Sciatic nerve (tissue), 2 donors: Measurements from ENCODE around the gene CCDC117. TPM values are rescaled to one million over a fixed set of nuclear protein-coding genes. Genes with fewer than 3 reads are reported as not detected.
"Not testable (repeated sequence)": the region's sequence is repeated elsewhere in the genome, so short reads cannot be mapped to it uniquely, and the experiment has no call there.

Experiments
- ATAC-seq: fragments of 200-7000 bp; cut with Tn5 transposase; one replicate; pipeline ENCODE4 v1.9.1; 2020; ENCODE audit warnings: mild to moderate bottlenecking, moderate library complexity
- DNase-seq: peaks from one replicate; pipeline ENCODE4 v3.0.0-alpha.2; 2020; ENCODE audit warnings: low spot score
- intact Hi-C: fragments of 100-400 bp; cut with DNase I; formaldehyde crosslinking; loops from one replicate; pipeline ENCODE4 v1.14.2; 2022
- total RNA-seq: library from RNA; stranded (reverse); fragmentation: NEBNext Ultra II Directional; extraction: Animal tissue kit (Norgen Biotek cat#: 25700); gene quantifications from one replicate; pipeline ENCODE4 v1.2.1, GENCODE V29; 2021
- donor health status: DM: no; HTN: no; CAD: no.
- donor health status: DM: no; HTN: no; CAD: no.

Gene CCDC117
- total RNA-seq, 1 donor from 2014 or later, result 16.1 TPM

- intact Hi-C loops, result no loop called here
- DNase-seq, result no peak
These were observed 48.4 kb downstream of the CCDC117 start for GRCh38 chr22:28820885-28821284.

GRCh38 chr22:28821452-28821851, 49.0 kb downstream of the CCDC117 start:
- ATAC-seq (no peak), DNase-seq (no peak)
- intact Hi-C loops, result no loop called here

More at GRCh38 chr22:28820885-28821284, 48.4 kb downstream of the CCDC117 start:
- no peak for ATAC-seq

- ATAC-seq, result no peak
- DNase-seq, result no peak
- intact Hi-C loops, result no loop called here
These were observed 50.5 kb downstream of the CCDC117 start for GRCh38 chr22:28822930-28823551.

- ATAC-seq, intact Hi-C loops, DNase-seq: not testable (repeated sequence)
These were observed 52.0 kb downstream of the CCDC117 start for GRCh38 chr22:28824455-28824854.

- ATAC-seq, DNase-seq, intact Hi-C loops: not testable (repeated sequence)
These were observed 53.9 kb downstream of the CCDC117 start for GRCh38 chr22:28826430-28826829.

- ATAC-seq (no peak), DNase-seq (no peak)
- intact Hi-C loops, result no loop called here
These were observed 54.4 kb downstream of the CCDC117 start for GRCh38 chr22:28826921-28827320.

GRCh38 chr22:28829358-28830181, 57.1 kb downstream of the CCDC117 start:
- intact Hi-C loops, result loop anchor here (10.0 kb wide), 1 partner anchor 225 kb away; no protein-coding TSS in a partner anchor
- DNase-seq (peak; percentile 92), ATAC-seq (peak; percentile 95)

- no peak for ATAC-seq
- no peak for DNase-seq
- intact Hi-C loops, result loop anchor here (10.0 kb wide), 1 partner anchor 226 kb away; no protein-coding TSS in a partner anchor
These were observed 57.9 kb downstream of the CCDC117 start for GRCh38 chr22:28830441-28830840.

- intact Hi-C loops, result loop anchor here (10.0 kb wide), 1 partner anchor 227 kb away; no protein-coding TSS in a partner anchor
- no peak for DNase-seq
- ATAC-seq, result no peak
These were observed 58.9 kb downstream of the CCDC117 start for GRCh38 chr22:28831140-28832072.

- ATAC-seq (no peak), DNase-seq (no peak)
- intact Hi-C loops, result loop anchor here (10.0 kb wide), 1 partner anchor 228 kb away; no protein-coding TSS in a partner anchor
These were observed 60.2 kb downstream of the CCDC117 start for GRCh38 chr22:28832731-28833130.

- intact Hi-C loops, result loop anchor here (10.0 kb wide), 1 partner anchor 229 kb away; no protein-coding TSS in a partner anchor
- ATAC-seq, result no peak
These were observed 60.9 kb downstream of the CCDC117 start for GRCh38 chr22:28833276-28833923.

GRCh38 chr22:28835630-28836189, 63.2 kb downstream of the CCDC117 start:
- no peak for ATAC-seq
- intact Hi-C loops, result loop anchor here (10.0 kb wide), 1 partner anchor 231 kb away; no protein-coding TSS in a partner anchor
- DNase-seq, result no peak

More at GRCh38 chr22:28833276-28833923, 60.9 kb downstream of the CCDC117 start:
- DNase-seq, result no peak

- ATAC-seq (no peak), DNase-seq (no peak)
- intact Hi-C loops, result loop anchor here (10.0 kb wide), 1 partner anchor 233 kb away; no protein-coding TSS in a partner anchor
These were observed 65.1 kb downstream of the CCDC117 start for GRCh38 chr22:28837640-28838039.

Other genes starting within 250 kb of the CCDC117 start
- 58.4 TPM for gene TTC28, start 92.9 kb upstream of the CCDC117 start, total RNA-seq
- 29.3 TPM for gene CHEK2, start 30.9 kb upstream of the CCDC117 start, total RNA-seq
- gene HSCB, start 30.7 kb upstream of the CCDC117 start, total RNA-seq, result 13.9 TPM
- 84.9 TPM for gene XBP1, start 27.9 kb downstream of the CCDC117 start, total RNA-seq
- 12.9 TPM for gene ZNRF3, start 110.9 kb downstream of the CCDC117 start, total RNA-seq